Measurements from ENCODE around the gene TSLP.

TSLP gene

GRCh38 chr5:111071413-111071812, at the start of gene TSLP:
Gene TSLP, plus strand, starts transcription at chr5:111071713. Its CDS starts 178 bp downstream, at chr5:111071891.
- no peak for DNase-seq (ENCODE audit: low read depth, low spot score)

GRCh38 chr5:111022301-111022700, 49.2 kb upstream of the TSLP start:
- DNase-seq (ENCODE audit: low read depth, low spot score) = no peak

GRCh38 chr5:111028865-111029264, 42.6 kb upstream of the TSLP start:
- DNase-seq (ENCODE audit: low read depth, low spot score) = no peak

GRCh38 chr5:111043712-111044506, 27.6 kb upstream of the TSLP start:
- peak; percentile 96 for DNase-seq (ENCODE audit: low read depth, low spot score)

- DNase-seq (ENCODE audit: low read depth, low spot score) = no peak
Observed at GRCh38 chr5:111058064-111058463, 13.4 kb upstream of the TSLP start.

GRCh38 chr5:111060169-111060568, 11.3 kb upstream of the TSLP start:
- no peak for DNase-seq (ENCODE audit: low read depth, low spot score)

- no peak for DNase-seq (ENCODE audit: low read depth, low spot score)
Observed at GRCh38 chr5:111061618-111062017, 9.9 kb upstream of the TSLP start.

GRCh38 chr5:111063709-111064322, 7.7 kb upstream of the TSLP start:
- no peak for DNase-seq (ENCODE audit: low read depth, low spot score)

GRCh38 chr5:111066261-111066938, 5.1 kb upstream of the TSLP start:
- DNase-seq (ENCODE audit: low read depth, low spot score) = no peak

GRCh38 chr5:111068213-111068612, 3.3 kb upstream of the TSLP start:
- DNase-seq (ENCODE audit: low read depth, low spot score) = no peak

GRCh38 chr5:111069839-111070238, 1.7 kb upstream of the TSLP start:
- no peak for DNase-seq (ENCODE audit: low read depth, low spot score)

GRCh38 chr5:111070272-111071134, 1.0 kb upstream of the TSLP start:
- no peak for DNase-seq (ENCODE audit: low read depth, low spot score)

GRCh38 chr5:111072949-111073682, 1.6 kb downstream of the TSLP start:
- no peak for DNase-seq (ENCODE audit: low read depth, low spot score)

- DNase-seq (ENCODE audit: low read depth, low spot score) = no peak
Observed at GRCh38 chr5:111074244-111074643, 2.7 kb downstream of the TSLP start.

- no peak for DNase-seq (ENCODE audit: low read depth, low spot score)
Observed at GRCh38 chr5:111075520-111075919, 4.0 kb downstream of the TSLP start.

- DNase-seq (ENCODE audit: low read depth, low spot score) = no peak
Observed at GRCh38 chr5:111076091-111076490, 4.6 kb downstream of the TSLP start.

GRCh38 chr5:111077678-111078077, 6.2 kb downstream of the TSLP start:
- DNase-seq (ENCODE audit: low read depth, low spot score) = no peak

GRCh38 chr5:111079846-111080245, 8.3 kb downstream of the TSLP start:
- DNase-seq (ENCODE audit: low read depth, low spot score) = no peak

- no peak for DNase-seq (ENCODE audit: low read depth, low spot score)
Observed at GRCh38 chr5:111083323-111083722, 11.8 kb downstream of the TSLP start.

GRCh38 chr5:111092062-111092853, 20.7 kb downstream of the TSLP start, which contains the start of gene WDR36:
Gene WDR36, plus strand, starts transcription at chr5:111092348. Its CDS starts 109 bp downstream, at chr5:111092457.
- peak; percentile 78 for DNase-seq (ENCODE audit: low read depth, low spot score)

Data from smooth muscle cell of the brain vasculature (primary cell).